Measurements from ENCODE around the gene SRL. TPM values are rescaled to one million over a fixed set of nuclear protein-coding genes. Genes with fewer than 3 reads are reported as not detected.

The SRL gene
- total RNA-seq, 4 donors from 2014 or later = 184 to 519 (median 364) TPM

GRCh38 chr16:4233431-4233830 lies 8.4 kb downstream of the SRL start:
- Histone ChIP-seq H3K27ac (peak overlapping the region; percentile 89 to 99 (median 98)), H3K9me3 (no peaks in the 10 kb centered on the region), H3K4me3 (peak overlapping the region in 3 of 4 donors; percentile 6 to 31 (median 11)), H3K4me1 (peaks cover 62 to 91% of the 10 kb centered on the region in 2 donors), H3K36me3 (no peaks in the 10 kb centered on the region), H3K27me3 (no peaks in the 10 kb centered on the region)
- TF ChIP-seq CTCF (IDR thresholded peaks at IDR 0.05 in 4 of 5, conservative IDR thresholded peaks at IDR 0.05 in 1 of 5) (no peak), POLR2A (IDR thresholded peaks at IDR 0.05) (peak; percentile 73 to 81)
- DNase-seq (peak in 1 of 2 donors; percentile 88), ATAC-seq (peak; percentile 53 to 67)
- intact Hi-C loops (cut with DNase I; ENCODE audit: low total_unique reads) (loop anchor here (1.0 kb wide), 1 partner anchor 18 kb away; no protein-coding TSS in a partner anchor), in situ Hi-C loops (cut with MboI; ENCODE audit: low sequenced_read_pairs in 4 of 4) (no loop called here)

GRCh38 chr16:4232541-4233386 lies 9.1 kb downstream of the SRL start:
- Histone ChIP-seq H3K27me3 (no peaks in the 10 kb centered on the region), H3K4me3 (peak overlapping the region; percentile 26 to 38 (median 34)), H3K36me3 (peaks cover 0 to 3% of the 10 kb centered on the region in 2 donors), H3K9me3 (no peaks in the 10 kb centered on the region), H3K4me1 (peaks cover 55 to 85% of the 10 kb centered on the region in 2 donors), H3K27ac (peak overlapping the region; percentile 89 to 99 (median 98))
- DNase-seq (peak; percentile 86 to 96), ATAC-seq (peak; percentile 80 to 87)
- intact Hi-C loops (cut with DNase I; ENCODE audit: low total_unique reads) (loop anchor here (1.0 kb wide), 1 partner anchor 17 kb away; no protein-coding TSS in a partner anchor), in situ Hi-C loops (cut with MboI; ENCODE audit: low sequenced_read_pairs in 4 of 4) (no loop called here)
- TF ChIP-seq POLR2A (IDR thresholded peaks at IDR 0.05) (peak; percentile 63 to 70), CTCF (IDR thresholded peaks at IDR 0.05 in 4 of 5, conservative IDR thresholded peaks at IDR 0.05 in 1 of 5) (peak in 1 of 5 experiments; percentile 15)

- intact Hi-C loops (cut with DNase I; ENCODE audit: low total_unique reads) = no loop called here
- Histone ChIP-seq H3K9me3 (no peaks in the 10 kb centered on the region), H3K27me3 (no peaks in the 10 kb centered on the region), H3K4me3 (peak overlapping the region; percentile 26 to 38 (median 34)), H3K36me3 (peaks cover 0 to 4% of the 10 kb centered on the region in 2 donors), H3K4me1 (peaks cover 51 to 76% of the 10 kb centered on the region in 2 donors), H3K27ac (peak overlapping the region; percentile 89 to 99 (median 98))
- ATAC-seq = no peak
- no peak for TF ChIP-seq CTCF (IDR thresholded peaks at IDR 0.05 in 4 of 5, conservative IDR thresholded peaks at IDR 0.05 in 1 of 5)
- TF ChIP-seq POLR2A (IDR thresholded peaks at IDR 0.05) = no peak
- in situ Hi-C loops (cut with MboI; ENCODE audit: low sequenced_read_pairs in 4 of 4) = no loop called here
- no peak for DNase-seq
Measured at GRCh38 chr16:4231886-4232285, 10.0 kb downstream of the SRL start.

- no peaks in the 10 kb centered on the region for H3K27me3 ChIP-seq
- H3K4me3 ChIP-seq = peak overlapping the region in 3 of 4 donors; percentile 26 to 38 (median 36)
- peak in 1 of 2 donors; percentile 64 for TF ChIP-seq POLR2A (IDR thresholded peaks at IDR 0.05)
- no peak for TF ChIP-seq CTCF (IDR thresholded peaks at IDR 0.05 in 4 of 5, conservative IDR thresholded peaks at IDR 0.05 in 1 of 5)
- intact Hi-C loops (cut with DNase I; ENCODE audit: low total_unique reads) = no loop called here
- peak; percentile 6 to 8 for ATAC-seq
- H3K4me1 ChIP-seq = peaks cover 52 to 71% of the 10 kb centered on the region in 2 donors
- in situ Hi-C loops (cut with MboI; ENCODE audit: low sequenced_read_pairs in 4 of 4) = no loop called here
- H3K9me3 ChIP-seq = no peaks in the 10 kb centered on the region
- H3K27ac ChIP-seq = peak overlapping the region; percentile 89 to 99 (median 98)
- no peak for DNase-seq
- H3K36me3 ChIP-seq = peaks cover 0 to 4% of the 10 kb centered on the region in 2 donors
Measured at GRCh38 chr16:4231367-4231766, 10.5 kb downstream of the SRL start.
